HepG2 (cell line): ENCODE data around the gene MGMT. TPM values are rescaled to one million over a fixed set of nuclear protein-coding genes. Genes with fewer than 3 reads are reported as not detected.

Experiments
- ATAC-seq: fragments of 200-7000 bp; cut with Tn5 transposase; 3 replicates; pipeline ENCODE4 v1.9.1; 2020; ENCODE audit warnings: mild to moderate bottlenecking, moderate library complexity
- BruUV-seq: library from RNA; stranded (reverse); fragments of 400-500 nt; replicated peaks from 2 replicates; lab custom pipeline; 2021; lab: Mats Ljungman, UMichigan
- CTCF ChIA-PET: fragments of 300-600 bp; formaldehyde crosslinking; extraction: SDS; loops from one replicate; lab custom pipeline; 2021; ENCODE audit warnings: low total read pairs, inconsistent platforms, low intra/inter-chr PET ratio; lab: Yijun Ruan, JAX
- POLR2A ChIA-PET: fragments of 350-600 bp; sonication (Branson Sonifier 250); formaldehyde crosslinking; loops from one replicate; lab custom pipeline; 2020; ENCODE audit warnings: antibody characterized with exemption, inconsistent platforms; lab: Yijun Ruan, JAX
- DNase-seq: peaks from one replicate; pipeline ENCODE4 v3.0.0-alpha.2; 2015; ENCODE audit warnings: low spot score
- FAIRE-seq: peaks from 3 replicates; lab custom pipeline; 2011; peaks lifted over from hg19 to GRCh38; lab: Jason Lieb, UNC
- H2AFZ ChIP-seq: one replicate; pipeline ENCODE4 v1.6.1; 2011; ENCODE audit warnings: low read length, inconsistent platforms
- H3K27ac ChIP-seq: fragments of 300-600 bp; 3 replicates; pipeline ENCODE4 v1.8.0; 2011; ENCODE audit warnings: mixed run types, mild to moderate bottlenecking, mixed read lengths, low read length, inconsistent platforms; ENCODE audit not compliant: insufficient read depth; ENCODE audit errors: extremely low read length
- H3K27me3 ChIP-seq, 2 experiments: fragments of 200-600 bp in 1 of 2; 2 replicates in 1 of 2; 3 replicates in 1 of 2; pipeline versions ENCODE4 v1.6.0 to v1.8.0; 2011; ENCODE audit warnings: low read length in 2 of 2, mild to moderate bottlenecking in 2 of 2, moderate library complexity in 2 of 2, inconsistent platforms in 1 of 2; ENCODE audit not compliant: insufficient read depth in 2 of 2, control insufficient read depth in 1 of 2
- H3K36me3 ChIP-seq, 2 experiments: fragments of 200-600 bp in 1 of 2; replicated peaks in 1 of 2; 2 replicates in 1 of 2; 3 replicates in 1 of 2; pipeline versions ENCODE4 v1.5.1 to v1.8.0; 2011; ENCODE audit warnings: low read length in 2 of 2, inconsistent platforms in 1 of 2; ENCODE audit not compliant: insufficient read depth in 2 of 2, control insufficient read depth in 1 of 2
- H3K4me1 ChIP-seq: 2 replicates; pipeline ENCODE4 v1.5.1; 2012; ENCODE audit warnings: low read length, inconsistent platforms; ENCODE audit not compliant: insufficient read depth
- H3K4me2 ChIP-seq: 2 replicates; pipeline ENCODE4 v1.6.0; 2011; ENCODE audit warnings: low read depth, low read length, inconsistent platforms
- H3K4me3 ChIP-seq, 3 experiments: fragments of 200-600 bp in 1 of 3; sonication (generic), shearing (Covaris generic) in 1 of 3; replicated peaks in 1 of 3; 2 replicates each; pipeline ENCODE4 v1.5.1; 2011 to 2016; ENCODE audit warnings: low read length in 3 of 3, inconsistent platforms in 2 of 3, low read depth in 2 of 3, mild to moderate bottlenecking in 2 of 3, control low read depth in 1 of 3, mixed read lengths in 1 of 3; ENCODE audit not compliant: insufficient read depth in 1 of 3
- H3K79me2 ChIP-seq: one replicate; pipeline ENCODE4 v1.6.1; 2011; ENCODE audit warnings: low read length, inconsistent platforms; ENCODE audit not compliant: insufficient read depth
- H3K9ac ChIP-seq: 2 replicates; pipeline ENCODE4 v1.6.0; 2011; ENCODE audit warnings: mild to moderate bottlenecking, low read depth, low read length, inconsistent platforms; ENCODE audit not compliant: insufficient read depth
- H3K9me3 ChIP-seq: 2 replicates; pipeline ENCODE4 v1.5.1; 2012; ENCODE audit warnings: mild to moderate bottlenecking, low read length
- H4K20me1 ChIP-seq: 2 replicates; pipeline ENCODE4 v1.6.0; 2011; ENCODE audit warnings: inconsistent platforms, mild to moderate bottlenecking, low read length, moderate library complexity; ENCODE audit not compliant: insufficient read depth
- BRD4 ChIP-seq: sonication (generic); formaldehyde crosslinking; IDR thresholded peaks from 2 replicates; pipeline ENCODE4 v1.4.0; 2020; ENCODE audit warnings: missing genetic modification reagents
- HMGA1 ChIP-seq: sonication (generic); formaldehyde crosslinking; conservative IDR thresholded peaks from 2 replicates; pipeline ENCODE4 v1.4.0; 2020; ENCODE audit warnings: missing genetic modification reagents
- JUN ChIP-seq: sonication (generic); formaldehyde crosslinking; IDR thresholded peaks from 2 replicates; pipeline ENCODE4 v1.4.0; 2020; ENCODE audit warnings: mild to moderate bottlenecking, missing genetic modification reagents
- PHF21A ChIP-seq: sonication (generic); formaldehyde crosslinking; IDR thresholded peaks from 2 replicates; pipeline ENCODE4 v1.5.0; 2020; ENCODE audit warnings: mild to moderate bottlenecking, missing genetic modification reagents
- RBM22 ChIP-seq: fragments of 200-400 bp; formaldehyde crosslinking; optimal IDR thresholded peaks from 2 replicates; pipeline ENCODE3; 2017; ENCODE audit warnings: mild to moderate bottlenecking, low read length, moderate library complexity
- SMARCE1 ChIP-seq: fragments of 450-650 bp; IDR thresholded peaks from 2 replicates; pipeline ENCODE4 v1.6.1; 2017; ENCODE audit warnings: borderline replicate concordance
- SRY ChIP-seq: sonication (generic); formaldehyde crosslinking; IDR thresholded peaks from 2 replicates; pipeline ENCODE4 v1.8.0; 2022; ENCODE audit warnings: mild to moderate bottlenecking, missing genetic modification reagents
- SSRP1 ChIP-seq: IDR thresholded peaks from 2 replicates; pipeline ENCODE4 v1.6.1; 2016; ENCODE audit warnings: control low read depth
- ZNF180 ChIP-seq: sonication (generic); formaldehyde crosslinking; IDR thresholded peaks from 2 replicates; pipeline ENCODE4 v1.4.0; 2020; ENCODE audit warnings: low read depth, missing genetic modification reagents, borderline replicate concordance
- ZNF7 ChIP-seq: IDR thresholded peaks from 2 replicates; pipeline ENCODE4 v1.6.1; 2016; ENCODE audit warnings: missing biosample characterization, missing genetic modification reagents
- ZSCAN31 ChIP-seq: sonication (generic); formaldehyde crosslinking; IDR thresholded peaks from 2 replicates; pipeline ENCODE4 v1.5.0; 2020; ENCODE audit warnings: low read depth, mild to moderate bottlenecking, missing genetic modification reagents
- ZUFSP ChIP-seq: sonication (generic); formaldehyde crosslinking; IDR thresholded peaks from 2 replicates; pipeline ENCODE4 v1.9.0; 2021; ENCODE audit warnings: missing genetic modification reagents, mild to moderate bottlenecking, borderline replicate concordance
- WGBS: methylation state at CpG from one replicate; pipeline ENCODE4 v1.1.6; 2017; ENCODE audit warnings: low lambda C conversion rate; 5-methylcytosine and 5-hydroxymethylcytosine counted together
- in situ Hi-C: cut with HindIII; loops from 2 replicates; pipeline ENCODE4 v1.10.0; 2017; ENCODE audit warnings: low pct_unique_long_range_greater_than_20kb; ENCODE audit not compliant: extremely low pct_ligation_motif_present
- intact Hi-C: fragments of 100-400 bp; cut with micrococcal nuclease; formaldehyde crosslinking; loops from one replicate; pipeline ENCODE4 v1.10.0; 2022; ENCODE audit not compliant: unreplicated experiment
- polyA plus RNA-seq, 8 experiments: library from polyadenylated mRNA; depleted of rRNA in 3 of 8; stranded (reverse) in 7 of 8; unstranded in 1 of 8; fragments of >200 nt; fragmentation: Illumina TruSeq in 4 of 8; extraction: Trizol in 4 of 8; gene quantifications; 2 replicates each; pipeline versions ENCODE4 v1.2.1 to v1.2.3, GENCODE V29; 2011 to 2016; ENCODE audit warnings: low read depth in 4 of 8, missing spikeins in 1 of 8, mixed read lengths in 1 of 8; ENCODE audit not compliant: insufficient read depth in 1 of 8
- total RNA-seq, 5 experiments: library from RNA; depleted of rRNA; stranded (reverse); fragments of >200 nt; fragmentation: Illumina TruSeq; extraction: Trizol; gene quantifications; 2 replicates each; pipeline ENCODE4 v1.2.3, GENCODE V29; 2016; ENCODE audit warnings: low read depth in 1 of 5
- TF ChIP-seq, protein P1 (sequence below): sonication (generic); formaldehyde crosslinking; IDR thresholded peaks from 2 replicates; pipeline ENCODE4 v1.4.0; 2020; ENCODE audit warnings: mild to moderate bottlenecking, missing genetic modification reagents
- TF ChIP-seq, protein P2 (sequence below): sonication (generic); formaldehyde crosslinking; IDR thresholded peaks from 2 replicates; pipeline ENCODE4 v1.4.0; 2020; ENCODE audit warnings: low read depth, mild to moderate bottlenecking, missing genetic modification reagents

Gene MGMT
- total and polyA plus RNA-seq, 2 of the 13 experiments (the other 11 are each of a cell fraction or from before 2014, with no cell fraction given) = 12.0 to 19.5 TPM

- FAIRE-seq (no peak), ATAC-seq (no peak), DNase-seq (no peak)
- H3K79me2 ChIP-seq = no peaks in the 10 kb centered on the region
- ChIA-PET CTCF (no interaction called here), POLR2A (no interaction called here)
- BruUV-seq = no TSS peak
- no peaks in the 10 kb centered on the region; a peak in 2 of 5 replicates for H3K36me3 ChIP-seq
- no peak overlapping the region for H3K4me2 ChIP-seq
- H3K27ac ChIP-seq = no peak overlapping the region
- no peak overlapping the region for H3K4me3 ChIP-seq
- H3K27me3 ChIP-seq = no peaks in the 10 kb centered on the region
- WGBS = 90% methylated on average over 16 of the region's 17 CpGs
- in situ Hi-C loops = no loop called here
- H3K9me3 ChIP-seq = no peaks in the 10 kb centered on the region
- no peak overlapping the region for H3K9ac ChIP-seq
- no peak overlapping the region for H2AFZ ChIP-seq
- no peaks in the 10 kb centered on the region for H4K20me1 ChIP-seq
- peaks cover 18% of the 10 kb centered on the region for H3K4me1 ChIP-seq
- intact Hi-C loops = no loop called here
- TF ChIP-seq BRD4 (CRISPR knock-in tag) = no peak
- no peak for TF ChIP-seq ZUFSP
- no peak for TF ChIP-seq ZNF7 (CRISPR knock-in tag)
- TF ChIP-seq, protein P1, sequence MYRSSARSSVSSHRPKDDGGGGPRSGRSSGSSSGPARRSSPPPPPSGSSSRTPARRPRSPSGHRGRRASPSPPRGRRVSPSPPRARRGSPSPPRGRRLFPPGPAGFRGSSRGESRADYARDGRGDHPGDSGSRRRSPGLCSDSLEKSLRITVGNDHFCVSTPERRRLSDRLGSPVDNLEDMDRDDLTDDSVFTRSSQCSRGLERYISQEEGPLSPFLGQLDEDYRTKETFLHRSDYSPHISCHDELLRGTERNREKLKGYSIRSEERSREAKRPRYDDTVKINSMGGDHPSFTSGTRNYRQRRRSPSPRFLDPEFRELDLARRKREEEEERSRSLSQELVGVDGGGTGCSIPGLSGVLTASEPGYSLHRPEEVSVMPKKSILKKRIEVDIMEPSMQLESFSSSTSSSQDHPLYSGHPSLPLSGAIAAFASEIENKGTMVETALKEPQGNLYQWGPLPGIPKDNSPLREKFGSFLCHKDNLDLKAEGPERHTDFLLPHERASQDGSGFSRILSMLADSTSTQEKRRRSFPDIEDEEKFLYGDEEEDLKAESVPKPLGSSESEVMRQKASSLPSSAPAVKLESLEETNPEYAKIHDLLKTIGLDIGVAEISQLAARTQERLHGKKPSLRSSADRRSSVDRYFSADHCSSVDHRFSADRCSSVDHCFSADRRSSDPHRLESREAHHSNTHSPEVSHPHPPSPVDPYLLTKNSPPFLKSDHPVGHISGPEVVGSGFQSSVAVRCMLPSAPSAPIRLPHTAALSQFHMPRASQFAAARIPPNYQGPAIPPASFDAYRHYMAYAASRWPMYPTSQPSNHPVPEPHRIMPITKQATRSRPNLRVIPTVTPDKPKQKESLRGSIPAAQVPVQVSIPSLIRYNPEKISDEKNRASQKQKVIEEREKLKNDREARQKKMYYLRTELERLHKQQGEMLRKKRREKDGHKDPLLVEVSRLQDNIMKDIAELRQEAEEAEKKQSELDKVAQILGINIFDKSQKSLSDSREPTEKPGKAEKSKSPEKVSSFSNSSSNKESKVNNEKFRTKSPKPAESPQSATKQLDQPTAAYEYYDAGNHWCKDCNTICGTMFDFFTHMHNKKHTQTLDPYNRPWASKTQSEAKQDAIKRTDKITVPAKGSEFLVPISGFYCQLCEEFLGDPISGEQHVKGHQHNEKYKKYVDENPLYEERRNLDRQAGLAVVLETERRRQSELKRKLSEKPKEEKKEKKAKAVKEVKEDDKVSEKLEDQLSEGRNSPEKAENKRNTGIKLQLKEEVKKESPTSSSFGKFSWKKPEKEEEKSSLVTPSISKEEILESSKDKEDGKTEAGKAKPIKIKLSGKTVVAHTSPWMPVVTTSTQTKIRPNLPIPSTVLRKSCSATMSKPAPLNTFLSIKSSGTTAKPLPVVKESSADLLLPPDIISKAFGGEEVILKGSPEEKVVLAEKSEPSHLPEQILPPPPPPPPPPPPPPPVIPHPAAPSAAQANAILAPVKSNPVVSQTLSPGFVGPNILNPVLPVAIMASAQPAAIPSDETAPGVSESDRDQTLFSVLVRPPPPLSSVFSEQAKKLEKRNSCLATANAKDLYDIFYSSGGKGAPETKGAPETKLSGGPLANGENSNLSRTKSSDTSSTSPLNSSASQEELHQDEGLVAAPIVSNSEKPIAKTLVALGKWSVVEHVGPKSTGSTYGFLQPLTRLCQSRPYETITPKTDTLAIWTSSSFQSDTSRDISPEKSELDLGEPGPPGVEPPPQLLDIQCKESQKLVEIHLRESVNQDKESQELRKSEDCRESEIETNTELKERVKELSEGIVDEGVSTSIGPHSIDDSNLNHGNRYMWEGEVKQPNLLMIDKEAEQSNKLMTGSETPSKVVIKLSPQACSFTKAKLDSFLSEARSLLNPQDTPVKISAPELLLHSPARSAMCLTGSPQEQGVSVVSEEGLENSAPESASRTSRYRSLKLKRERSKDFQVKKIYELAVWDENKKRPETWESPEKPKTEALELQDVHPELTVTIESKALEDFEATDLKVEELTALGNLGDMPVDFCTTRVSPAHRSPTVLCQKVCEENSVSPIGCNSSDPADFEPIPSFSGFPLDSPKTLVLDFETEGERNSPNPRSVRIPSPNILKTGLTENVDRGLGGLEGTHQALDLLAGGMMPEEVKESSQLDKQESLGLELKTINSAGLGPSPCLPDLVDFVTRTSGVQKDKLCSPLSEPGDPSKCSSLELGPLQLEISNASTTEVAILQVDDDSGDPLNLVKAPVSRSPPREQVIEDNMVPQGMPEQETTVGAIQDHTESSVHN (CRISPR knock-in tag) = no peak
- no peak for TF ChIP-seq ZSCAN31 (CRISPR knock-in tag)
- TF ChIP-seq, protein P2, sequence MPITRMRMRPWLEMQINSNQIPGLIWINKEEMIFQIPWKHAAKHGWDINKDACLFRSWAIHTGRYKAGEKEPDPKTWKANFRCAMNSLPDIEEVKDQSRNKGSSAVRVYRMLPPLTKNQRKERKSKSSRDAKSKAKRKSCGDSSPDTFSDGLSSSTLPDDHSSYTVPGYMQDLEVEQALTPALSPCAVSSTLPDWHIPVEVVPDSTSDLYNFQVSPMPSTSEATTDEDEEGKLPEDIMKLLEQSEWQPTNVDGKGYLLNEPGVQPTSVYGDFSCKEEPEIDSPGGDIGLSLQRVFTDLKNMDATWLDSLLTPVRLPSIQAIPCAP = no peak
- TF ChIP-seq HMGA1 = no peak
- TF ChIP-seq ZNF180 (CRISPR knock-in tag) = no peak
- no peak for TF ChIP-seq SRY (CRISPR knock-in tag)
- no peak for TF ChIP-seq PHF21A
- TF ChIP-seq SMARCE1 = no peak
- TF ChIP-seq RBM22 = no peak
- no peak for TF ChIP-seq SSRP1 (CRISPR knock-in tag)
- TF ChIP-seq JUN = no peak
These were observed 179.9 kb downstream of the MGMT start for GRCh38 chr10:129646973-129647372.
